ENCODE measurements around the gene DRD3. TPM values are rescaled to one million over a fixed set of nuclear protein-coding genes. Genes with fewer than 3 reads are reported as not detected.

Gene DRD3
- total RNA-seq, 1 experiment from 2014 or later: not detected

DNA sequence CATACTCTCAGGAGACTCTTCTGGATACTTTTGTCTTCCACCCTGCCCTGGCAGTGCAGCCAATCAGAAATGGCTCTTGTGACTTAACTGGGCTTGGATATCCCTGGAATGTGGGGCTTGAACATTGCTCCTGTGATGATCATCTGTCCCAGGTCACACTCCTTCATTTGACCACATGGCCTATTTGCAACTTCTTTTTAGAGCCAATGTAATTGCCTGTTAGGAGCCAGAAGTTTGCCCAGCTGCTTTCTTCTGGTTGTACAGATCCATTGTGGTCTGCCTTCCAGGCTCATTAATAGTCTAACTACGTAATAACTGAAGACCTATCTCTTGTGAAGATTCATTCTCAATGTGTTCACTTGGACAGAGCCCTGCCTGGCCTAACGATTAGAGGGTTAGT is 92.5 kb downstream of the DRD3 start:
- Histone ChIP-seq H3T11ph (ENCODE audit: low read length) (no peak overlapping the region), H2BK120ac (ENCODE audit: low read depth, low read length, poor library complexity, severe bottlenecking) (no peak overlapping the region), H3K9me3 (ENCODE audit: control insufficient read depth, low read depth, low read length) (no peaks in the 10 kb centered on the region), H4K20me1 (ENCODE audit: control insufficient read depth, insufficient read depth, insufficient read length) (no peaks in the 10 kb centered on the region), H3K9ac (ENCODE audit: extremely low read depth, insufficient read length, low read length) (no peak overlapping the region), H3K23ac (ENCODE audit: insufficient read length, low read depth, low read length) (no peak overlapping the region), H3K4ac (ENCODE audit: low read depth, low read length) (no peak overlapping the region), H3K79me1 (ENCODE audit: insufficient read depth, low read depth, low read length, poor library complexity, severe bottlenecking) (no peaks in the 10 kb centered on the region), H2BK15ac (ENCODE audit: low read depth, low read length) (no peak overlapping the region), H3K56ac (ENCODE audit: insufficient read length, low read depth, low read length) (no peak overlapping the region), H4K91ac (ENCODE audit: insufficient read length, low read depth, low read length) (no peak overlapping the region), H2BK5ac (ENCODE audit: insufficient read length, low read length) (no peak overlapping the region), H3K4me2 (ENCODE audit: insufficient read depth, insufficient read length, low read length) (no peak overlapping the region), H3K18ac (ENCODE audit: insufficient read length, low read depth, low read length) (no peak overlapping the region), H4K5ac (ENCODE audit: insufficient read length, low read depth, low read length) (no peak overlapping the region), H3K27ac (ENCODE audit: insufficient read length, low read depth, low read length) (no peak overlapping the region), H3K23me2 (ENCODE audit: insufficient read length, low read depth, low read length, poor library complexity, severe bottlenecking) (no peaks in the 10 kb centered on the region), H2AK5ac (ENCODE audit: insufficient read length, low read length) (no peak overlapping the region), H3K14ac (ENCODE audit: insufficient read depth, low read length) (no peak overlapping the region), H3K27me3 (ENCODE audit: insufficient read depth, low read length) (no peaks in the 10 kb centered on the region; the same call in 1 of the 2 replicates), H3K79me2 (ENCODE audit: insufficient read depth, low read length) (no peaks in the 10 kb centered on the region), H2AFZ (ENCODE audit: low read length) (no peak overlapping the region), H3K4me1 (ENCODE audit: insufficient read depth, low read length) (no peaks in the 10 kb centered on the region), H2BK20ac (ENCODE audit: low read depth, low read length, poor library complexity, severe bottlenecking) (no peak overlapping the region), H2BK12ac (ENCODE audit: insufficient read length, low read depth, low read length) (no peak overlapping the region), H4K8ac (replicated peaks; ENCODE audit: insufficient read length, low read depth, low read length) (no peak overlapping the region)
- no CpG with 5 or more reads among the region's 2 CpGs for WGBS (ENCODE audit: extremely low coverage, insufficient read length, low lambda C conversion rate)
- TF ChIP-seq, protein P1, sequence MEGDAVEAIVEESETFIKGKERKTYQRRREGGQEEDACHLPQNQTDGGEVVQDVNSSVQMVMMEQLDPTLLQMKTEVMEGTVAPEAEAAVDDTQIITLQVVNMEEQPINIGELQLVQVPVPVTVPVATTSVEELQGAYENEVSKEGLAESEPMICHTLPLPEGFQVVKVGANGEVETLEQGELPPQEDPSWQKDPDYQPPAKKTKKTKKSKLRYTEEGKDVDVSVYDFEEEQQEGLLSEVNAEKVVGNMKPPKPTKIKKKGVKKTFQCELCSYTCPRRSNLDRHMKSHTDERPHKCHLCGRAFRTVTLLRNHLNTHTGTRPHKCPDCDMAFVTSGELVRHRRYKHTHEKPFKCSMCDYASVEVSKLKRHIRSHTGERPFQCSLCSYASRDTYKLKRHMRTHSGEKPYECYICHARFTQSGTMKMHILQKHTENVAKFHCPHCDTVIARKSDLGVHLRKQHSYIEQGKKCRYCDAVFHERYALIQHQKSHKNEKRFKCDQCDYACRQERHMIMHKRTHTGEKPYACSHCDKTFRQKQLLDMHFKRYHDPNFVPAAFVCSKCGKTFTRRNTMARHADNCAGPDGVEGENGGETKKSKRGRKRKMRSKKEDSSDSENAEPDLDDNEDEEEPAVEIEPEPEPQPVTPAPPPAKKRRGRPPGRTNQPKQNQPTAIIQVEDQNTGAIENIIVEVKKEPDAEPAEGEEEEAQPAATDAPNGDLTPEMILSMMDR (conservative IDR thresholded peaks at IDR 0.05): no peak
- peaks cover 0 to 2% of the 10 kb centered on the region in 2 experiments; a peak in 2 of 5 replicates for H3K9me3 Mint-ChIP-seq
- H3K4me1 Mint-ChIP-seq: peaks cover 0 to 3% of the 10 kb centered on the region in 2 experiments; a peak in 1 of 4 replicates
- H3K27ac Mint-ChIP-seq: no peak overlapping the region
- DNase-seq: no peak
- H3K4me3 Mint-ChIP-seq: no peak overlapping the region
- H3K27me3 Mint-ChIP-seq (ENCODE audit: low read depth): no peaks in the 10 kb centered on the region
- peaks cover 45 to 65% (median 59%) of the 10 kb centered on the region in 3 experiments for H3K36me3 Mint-ChIP-seq (ENCODE audit: insufficient read depth in 1 of 3, low read depth in 3 of 3)

Measured in H9 (cell line).